CD14-positive monocyte (primary cell): Measurements from ENCODE around the gene MACROD1. TPM values are rescaled to one million over a fixed set of nuclear protein-coding genes. Genes with fewer than 3 reads are reported as not detected.

Experiments used
- DNase-seq, 3 donors: peaks; one replicate each; pipeline ENCODE4 v3.0.0-alpha.2; 2011 to 2022
- H2AFZ ChIP-seq: 2 replicates; pipeline ENCODE4 v1.6.0; 2012; ENCODE audit warnings: mild to moderate bottlenecking, low read depth, low read length, inconsistent platforms; ENCODE audit not compliant: insufficient read depth, poor library complexity, severe bottlenecking
- H3K27ac ChIP-seq, 2 donors: 1 replicate in 1 of 2; 2 replicates in 1 of 2; pipeline ENCODE4 v1.5.1; 2012 to 2013; ENCODE audit warnings: low read length in 2 of 2, control low read depth in 1 of 2, inconsistent platforms in 1 of 2, low read depth in 1 of 2, mild to moderate bottlenecking in 1 of 2
- H3K27me3 ChIP-seq, 2 donors: one replicate each; pipeline versions ENCODE4 v1.6.0 to v1.6.1; 2011 to 2013; ENCODE audit warnings: low read length in 2 of 2; ENCODE audit not compliant: control insufficient read depth in 2 of 2, insufficient read depth in 2 of 2
- H3K36me3 ChIP-seq, 2 donors: replicated peaks in 1 of 2; 1 replicate in 1 of 2; 2 replicates in 1 of 2; pipeline versions ENCODE4 v1.5.1 to v1.6.1; 2012 to 2013; ENCODE audit warnings: low read length in 2 of 2, control low read depth in 1 of 2, inconsistent platforms in 1 of 2, mild to moderate bottlenecking in 1 of 2; ENCODE audit not compliant: insufficient read depth in 2 of 2, control insufficient read depth in 1 of 2
- H3K4me1 ChIP-seq, 2 donors: 1 replicate in 1 of 2; 2 replicates in 1 of 2; pipeline versions ENCODE4 v1.5.1 to v1.6.1; 2012 to 2013; ENCODE audit warnings: low read length in 2 of 2, control low read depth in 1 of 2, inconsistent platforms in 1 of 2, mild to moderate bottlenecking in 1 of 2, moderate library complexity in 1 of 2; ENCODE audit not compliant: insufficient read depth in 2 of 2, control insufficient read depth in 1 of 2
- H3K4me2 ChIP-seq: replicated peaks from 2 replicates; pipeline ENCODE3; 2012; ENCODE audit warnings: low read length, moderate library complexity, mild to moderate bottlenecking; ENCODE audit not compliant: poor library complexity, severe bottlenecking; ENCODE audit errors: extremely low read depth
- H3K4me3 ChIP-seq, 3 experiments: fragments of 200-600 bp in 1 of 3; sonication (generic) in 1 of 3; replicated peaks in 1 of 3; 1 replicate in 2 of 3; 2 replicates in 1 of 3; pipeline ENCODE4 v1.5.1; 2011 to 2013; ENCODE audit warnings: low read length in 3 of 3, mild to moderate bottlenecking in 3 of 3, control low read depth in 2 of 3, low read depth in 2 of 3, inconsistent platforms in 1 of 3, moderate library complexity in 1 of 3
- H3K79me2 ChIP-seq: 2 replicates; pipeline ENCODE4 v1.6.0; 2012; ENCODE audit warnings: mild to moderate bottlenecking, control low read depth, inconsistent platforms, low read length, moderate library complexity; ENCODE audit not compliant: insufficient read depth
- H3K9ac ChIP-seq: 2 replicates; pipeline ENCODE4 v1.6.0; 2017; ENCODE audit warnings: low read length, mild to moderate bottlenecking; ENCODE audit not compliant: insufficient read depth, poor library complexity, severe bottlenecking
- H3K9me3 ChIP-seq, 2 donors: replicated peaks in 1 of 2; 1 replicate in 1 of 2; 2 replicates in 1 of 2; pipeline versions ENCODE4 v1.5.1 to v1.6.1; 2012 to 2013; ENCODE audit warnings: low read length in 2 of 2, control low read depth in 1 of 2; ENCODE audit not compliant: control insufficient read depth in 1 of 2, insufficient read depth in 1 of 2
- H4K20me1 ChIP-seq: 2 replicates; pipeline ENCODE4 v1.6.0; 2012; ENCODE audit warnings: mild to moderate bottlenecking, low read length, control low read depth, moderate library complexity; ENCODE audit not compliant: insufficient read depth
- H3K27ac Mint-ChIP-seq, 7 donors: one replicate each; pipeline ENCODE4 v1.8.0; 2020; ENCODE audit warnings: mild to moderate bottlenecking in 7 of 7, mixed read lengths in 7 of 7, moderate library complexity in 6 of 7, inconsistent platforms in 2 of 7
- H3K27me3 Mint-ChIP-seq, 3 donors: one replicate each; pipeline ENCODE4 v1.8.0; 2021 to 2022; ENCODE audit warnings: low read depth in 3 of 3, mild to moderate bottlenecking in 3 of 3, mixed read lengths in 3 of 3, moderate library complexity in 3 of 3, inconsistent platforms in 1 of 3
- H3K36me3 Mint-ChIP-seq, 2 donors: one replicate each; pipeline ENCODE4 v1.8.0; 2020; ENCODE audit warnings: mixed read lengths in 2 of 2, inconsistent platforms in 1 of 2, mild to moderate bottlenecking in 1 of 2
- H3K4me1 Mint-ChIP-seq: one replicate; pipeline ENCODE4 v1.8.0; 2020; ENCODE audit warnings: mild to moderate bottlenecking, mixed read lengths
- H3K4me3 Mint-ChIP-seq, 2 donors: one replicate each; pipeline ENCODE4 v1.8.0; 2020; ENCODE audit warnings: mild to moderate bottlenecking in 2 of 2, mixed read lengths in 2 of 2, moderate library complexity in 1 of 2
- H3K9me3 Mint-ChIP-seq, 7 donors: one replicate each; pipeline ENCODE4 v1.8.0; 2020 to 2022; ENCODE audit warnings: mixed read lengths in 7 of 7, mild to moderate bottlenecking in 6 of 7, moderate library complexity in 6 of 7, inconsistent platforms in 2 of 7
- WGBS: methylation state at CpG from one replicate; pipeline ENCODE4 v1.1.5; 2013; ENCODE audit warnings: missing lambda C conversion rate; ENCODE audit not compliant: insufficient coverage; 5-methylcytosine and 5-hydroxymethylcytosine counted together
- intact Hi-C, 2 donors: fragments of 100-400 bp; cut with micrococcal nuclease; formaldehyde crosslinking; loops; one replicate each; pipeline versions ENCODE4 v1.15.0 to v1.15.1; 2023
- polyA plus RNA-seq, 3 donors: library from polyadenylated mRNA; depleted of rRNA in 1 of 3; unstranded in 2 of 3; stranded (reverse) in 1 of 3; fragments of 300-500 nt in 2 of 3; fragments of >200 nt in 1 of 3; fragmentation: Illumina TruSeq in 2 of 3; gene quantifications; 1 replicate in 2 of 3; 2 replicates in 1 of 3; pipeline ENCODE4 v1.2.3, GENCODE V29; 2012 to 2021
- TF ChIP-seq, protein P1 (sequence below): fragments of 200-600 bp; IDR thresholded peaks from one replicate; pipeline ENCODE4 v1.8.0; 2022; ENCODE audit warnings: antibody characterized with exemption, mild to moderate bottlenecking

Gene MACROD1
- polyA plus RNA-seq, 3 donors, result 1.5 to 2.4 (median 2.2) TPM

DNA sequence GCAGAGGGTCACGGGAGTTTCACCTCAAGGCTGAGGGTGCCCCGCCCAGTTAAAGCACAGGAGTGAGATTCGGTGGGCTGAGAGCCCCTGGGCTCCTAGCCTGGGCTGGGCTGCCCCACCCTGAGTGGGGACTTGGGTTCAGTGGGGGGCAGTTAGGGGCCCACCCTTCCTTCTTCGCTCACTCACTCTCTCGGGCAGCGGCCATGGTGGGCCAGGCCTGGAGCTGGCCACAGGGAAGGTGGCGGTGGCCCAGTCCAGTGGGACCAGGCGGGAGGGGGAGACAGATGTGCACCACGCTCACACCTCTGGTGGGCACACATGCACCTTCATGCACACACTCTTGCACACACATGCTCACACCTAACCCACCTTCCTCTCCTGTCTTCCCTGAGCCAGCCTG lies 124.1 kb downstream of the MACROD1 start:
- Histone ChIP-seq H2AFZ (no peak overlapping the region), H3K9ac (no peak overlapping the region), H3K27me3 (peaks cover 6 to 17% of the 10 kb centered on the region in 2 donors), H3K4me1 (no peaks in the 10 kb centered on the region), H3K9me3 (no peaks in the 10 kb centered on the region), H3K36me3 (no peaks in the 10 kb centered on the region), H3K4me3 (no peak overlapping the region), H3K27ac (no peak overlapping the region), H3K4me2 (no peak overlapping the region), H4K20me1 (no peaks in the 10 kb centered on the region), H3K79me2 (no peaks in the 10 kb centered on the region)
- peaks cover 0 to 6% (median 0%) of the 10 kb centered on the region in 7 donors for H3K9me3 Mint-ChIP-seq
- H3K27ac Mint-ChIP-seq, result no peak overlapping the region
- intact Hi-C loops, result no loop called here
- peaks cover 15 to 24% (median 17%) of the 10 kb centered on the region in 3 donors for H3K27me3 Mint-ChIP-seq
- TF ChIP-seq, protein P1, sequence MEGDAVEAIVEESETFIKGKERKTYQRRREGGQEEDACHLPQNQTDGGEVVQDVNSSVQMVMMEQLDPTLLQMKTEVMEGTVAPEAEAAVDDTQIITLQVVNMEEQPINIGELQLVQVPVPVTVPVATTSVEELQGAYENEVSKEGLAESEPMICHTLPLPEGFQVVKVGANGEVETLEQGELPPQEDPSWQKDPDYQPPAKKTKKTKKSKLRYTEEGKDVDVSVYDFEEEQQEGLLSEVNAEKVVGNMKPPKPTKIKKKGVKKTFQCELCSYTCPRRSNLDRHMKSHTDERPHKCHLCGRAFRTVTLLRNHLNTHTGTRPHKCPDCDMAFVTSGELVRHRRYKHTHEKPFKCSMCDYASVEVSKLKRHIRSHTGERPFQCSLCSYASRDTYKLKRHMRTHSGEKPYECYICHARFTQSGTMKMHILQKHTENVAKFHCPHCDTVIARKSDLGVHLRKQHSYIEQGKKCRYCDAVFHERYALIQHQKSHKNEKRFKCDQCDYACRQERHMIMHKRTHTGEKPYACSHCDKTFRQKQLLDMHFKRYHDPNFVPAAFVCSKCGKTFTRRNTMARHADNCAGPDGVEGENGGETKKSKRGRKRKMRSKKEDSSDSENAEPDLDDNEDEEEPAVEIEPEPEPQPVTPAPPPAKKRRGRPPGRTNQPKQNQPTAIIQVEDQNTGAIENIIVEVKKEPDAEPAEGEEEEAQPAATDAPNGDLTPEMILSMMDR, result no peak
- no peak overlapping the region for H3K4me3 Mint-ChIP-seq
- peaks cover 2% of the 10 kb centered on the region for H3K4me1 Mint-ChIP-seq
- no peak for DNase-seq
- 96% methylated on average over 9 of the region's 9 CpGs for WGBS
- no peaks in the 10 kb centered on the region for H3K36me3 Mint-ChIP-seq

DNA sequence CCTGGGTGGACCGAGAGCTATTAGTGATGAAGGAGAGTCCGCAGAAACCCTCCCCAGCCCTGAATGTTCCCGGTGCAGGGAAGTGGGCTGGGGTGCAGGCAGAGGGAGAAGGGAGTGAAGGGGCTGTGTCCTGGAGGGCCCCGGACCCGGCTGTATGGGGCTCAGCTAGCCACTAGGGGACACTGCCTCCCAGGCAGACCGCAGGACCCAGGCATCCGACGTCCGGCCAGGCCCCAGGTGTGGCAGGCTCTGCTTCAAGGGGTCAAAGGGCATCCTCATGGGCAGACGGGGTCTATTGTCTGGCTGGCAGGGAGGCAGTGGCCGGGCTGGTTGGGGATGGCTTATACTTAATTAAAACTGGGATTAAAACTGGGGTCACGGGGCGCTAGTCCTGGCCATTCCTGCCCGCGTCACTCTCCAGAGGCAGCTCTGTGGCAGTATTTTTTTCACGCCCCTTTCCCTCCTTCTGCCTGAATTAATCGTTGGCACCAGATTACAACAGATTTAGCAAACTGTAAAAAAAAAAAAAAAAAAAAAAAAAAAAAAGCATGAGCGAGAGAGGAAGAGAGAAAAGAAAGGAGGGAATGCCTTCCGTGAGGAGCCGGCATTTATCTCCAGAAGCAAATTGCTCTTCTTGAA lies 125.1 kb downstream of the MACROD1 start:
- TF ChIP-seq, protein P1, result peak; percentile 19
- peaks cover 20 to 35% (median 20%) of the 10 kb centered on the region in 3 donors for H3K27me3 Mint-ChIP-seq
- Histone ChIP-seq H3K9ac (no peak overlapping the region), H4K20me1 (no peaks in the 10 kb centered on the region), H3K4me1 (peaks cover 0 to 10% of the 10 kb centered on the region in 2 donors), H3K79me2 (no peaks in the 10 kb centered on the region), H3K4me3 (no peak overlapping the region), H3K27ac (no peak overlapping the region), H3K4me2 (no peak overlapping the region), H2AFZ (no peak overlapping the region), H3K9me3 (no peaks in the 10 kb centered on the region), H3K27me3 (peaks cover 13 to 25% of the 10 kb centered on the region in 2 donors), H3K36me3 (no peaks in the 10 kb centered on the region)
- H3K4me3 Mint-ChIP-seq, result no peak overlapping the region
- DNase-seq, result no peak
- intact Hi-C loops, result no loop called here
- peaks cover 0 to 6% (median 0%) of the 10 kb centered on the region in 7 donors for H3K9me3 Mint-ChIP-seq
- H3K4me1 Mint-ChIP-seq, result peaks cover 2% of the 10 kb centered on the region
- no peak overlapping the region for H3K27ac Mint-ChIP-seq
- no peaks in the 10 kb centered on the region for H3K36me3 Mint-ChIP-seq
- WGBS, result 88% methylated on average over 12 of the region's 20 CpGs
